ENCODE results near the gene TCF7.

- no peak for TF ChIP-seq CTCF (IDR thresholded peaks at IDR 0.05)
- no peak for TF ChIP-seq POLR2A (IDR thresholded peaks at IDR 0.05)
Measured at GRCh38 chr5:134095293-134095692, 19.2 kb upstream of the TCF7 start.
